ENCODE measurements around the gene TTF2.

- no peak for TF ChIP-seq CTCF (IDR thresholded peaks at IDR 0.05; ENCODE audit: borderline replicate concordance, extremely low read depth, low read length, poor library complexity, severe bottlenecking)
- TF ChIP-seq EZH2 (IDR thresholded peaks at IDR 0.05; ENCODE audit: borderline replicate concordance, low read depth, low read length, severe bottlenecking), result no peak
Observed at GRCh38 chr1:117049857-117050256, 10.3 kb upstream of the TTF2 start.

All from DND-41 (cell line).